GM12872 (cell line): ENCODE measurements around the gene PCDHB11.
"Not testable (repeated sequence)": the region's sequence is repeated elsewhere in the genome, so short reads cannot be mapped to it uniquely, and the experiment has no call there.

Source experiments
- TF ChIP-seq, protein P1 (sequence below): IDR thresholded peaks from 3 replicates; pipeline ENCODE4 v1.5.1; 2011; ENCODE audit warnings: low read depth, mild to moderate bottlenecking, low read length, moderate library complexity; ENCODE audit not compliant: insufficient read depth

Gene PCDHB11

GRCh38 chr5:141175933-141176332 lies 23.5 kb upstream of the PCDHB11 start:
- TF ChIP-seq, protein P1, sequence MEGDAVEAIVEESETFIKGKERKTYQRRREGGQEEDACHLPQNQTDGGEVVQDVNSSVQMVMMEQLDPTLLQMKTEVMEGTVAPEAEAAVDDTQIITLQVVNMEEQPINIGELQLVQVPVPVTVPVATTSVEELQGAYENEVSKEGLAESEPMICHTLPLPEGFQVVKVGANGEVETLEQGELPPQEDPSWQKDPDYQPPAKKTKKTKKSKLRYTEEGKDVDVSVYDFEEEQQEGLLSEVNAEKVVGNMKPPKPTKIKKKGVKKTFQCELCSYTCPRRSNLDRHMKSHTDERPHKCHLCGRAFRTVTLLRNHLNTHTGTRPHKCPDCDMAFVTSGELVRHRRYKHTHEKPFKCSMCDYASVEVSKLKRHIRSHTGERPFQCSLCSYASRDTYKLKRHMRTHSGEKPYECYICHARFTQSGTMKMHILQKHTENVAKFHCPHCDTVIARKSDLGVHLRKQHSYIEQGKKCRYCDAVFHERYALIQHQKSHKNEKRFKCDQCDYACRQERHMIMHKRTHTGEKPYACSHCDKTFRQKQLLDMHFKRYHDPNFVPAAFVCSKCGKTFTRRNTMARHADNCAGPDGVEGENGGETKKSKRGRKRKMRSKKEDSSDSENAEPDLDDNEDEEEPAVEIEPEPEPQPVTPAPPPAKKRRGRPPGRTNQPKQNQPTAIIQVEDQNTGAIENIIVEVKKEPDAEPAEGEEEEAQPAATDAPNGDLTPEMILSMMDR, result no peak

GRCh38 chr5:141177577-141178191 lies 21.7 kb upstream of the PCDHB11 start, which contains the start of gene PCDHB8:
PCDHB8 (plus strand) TSS chr5:141177790; CDS start chr5:141178035, 245 bp downstream.
- TF ChIP-seq, protein P1, result not testable (repeated sequence)

DNA sequence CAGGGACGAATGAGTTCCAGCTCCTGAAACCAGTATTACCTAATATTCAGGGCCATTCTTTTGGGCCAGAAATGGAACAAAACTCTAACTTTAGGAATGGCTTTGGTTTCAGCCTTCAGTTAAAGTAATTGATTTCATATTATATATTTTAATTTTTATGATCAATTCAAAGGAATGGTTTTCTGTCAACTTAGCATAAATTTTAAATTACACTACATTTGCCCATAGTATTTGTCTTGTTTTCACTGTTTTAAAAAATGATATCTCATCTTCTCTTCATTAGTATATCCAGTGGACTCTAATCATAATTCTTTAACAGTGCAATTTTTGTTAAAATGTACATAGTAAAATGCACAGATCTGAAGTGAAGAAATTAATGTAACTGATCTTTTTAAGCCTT lies 19.1 kb upstream of the PCDHB11 start:
- TF ChIP-seq, protein P1, result no peak

GRCh38 chr5:141182248-141182647 lies 17.2 kb upstream of the PCDHB11 start, which contains the start of gene PCDHB16:
PCDHB16 (plus strand) TSS chr5:141182387; CDS start chr5:141182560, 173 bp downstream.
- TF ChIP-seq, protein P1, result no peak

GRCh38 chr5:141186897-141187512 lies 12.4 kb upstream of the PCDHB11 start, which contains the start of gene PCDHB9:
PCDHB9 (plus strand) TSS chr5:141187161; CDS start chr5:141187319, 158 bp downstream.
- TF ChIP-seq, protein P1, result peak; percentile 39; the same call in 2 of the 3 replicates

DNA sequence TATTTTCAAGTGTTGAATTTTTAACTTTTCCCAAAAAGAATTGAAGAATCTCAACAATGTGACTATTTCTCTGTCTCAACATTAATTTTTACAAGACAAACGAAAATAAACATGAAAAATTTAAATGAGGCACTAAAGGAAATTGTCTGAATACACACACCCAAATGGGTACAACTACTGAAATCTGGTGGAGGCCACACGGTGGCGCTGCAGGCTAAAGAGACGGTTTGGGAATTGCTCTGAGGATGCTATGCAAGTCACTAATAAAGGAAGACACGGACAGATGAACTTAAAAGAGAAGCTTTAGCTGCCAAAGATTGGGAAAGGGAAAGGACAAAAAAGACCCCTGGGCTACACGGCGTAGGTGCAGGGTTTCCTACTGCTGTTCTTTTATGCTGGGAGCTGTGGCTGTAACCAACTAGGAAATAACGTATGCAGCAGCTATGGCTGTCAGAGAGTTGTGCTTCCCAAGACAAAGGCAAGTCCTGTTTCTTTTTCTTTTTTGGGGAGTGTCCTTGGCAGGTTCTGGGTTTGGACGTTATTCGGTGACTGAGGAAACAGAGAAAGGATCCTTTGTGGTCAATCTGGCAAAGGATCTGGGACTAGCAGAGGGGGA lies 7.2 kb upstream of the PCDHB11 start, which contains the start of gene PCDHB10:
TSS of gene PCDHB10 (plus strand) at position 244 of the 616 bp plus-strand sequence. CDS start at position 444, 200 bp downstream.
- TF ChIP-seq, protein P1, result peak; percentile 44; the same call in 2 of the 3 replicates

DNA sequence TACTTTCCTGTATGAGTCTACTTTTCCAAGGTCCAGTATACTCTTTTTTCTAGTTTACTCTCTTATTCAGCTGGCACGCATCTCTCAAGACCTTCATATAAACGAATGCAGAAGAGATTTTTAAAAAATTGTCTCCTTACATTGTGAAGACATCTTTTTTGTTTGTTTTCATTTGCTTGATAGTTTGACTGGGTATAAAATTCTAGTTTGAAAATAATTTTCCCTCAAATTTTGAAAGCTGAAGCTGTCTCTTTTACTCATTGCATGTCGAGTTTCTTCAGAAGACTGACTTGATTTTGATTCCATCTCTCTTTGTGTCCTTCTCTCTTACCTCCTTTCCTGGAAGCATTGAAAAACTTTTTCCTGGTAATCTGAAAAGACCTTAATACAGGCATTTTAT lies 3.1 kb upstream of the PCDHB11 start:
- TF ChIP-seq, protein P1, result no peak
